Suppressor macrophage (primary cell): ENCODE data around the gene CCL7.
A peak's percentile ranks its signal among the peaks of the same experiment; 100 is the strongest.
"Not testable (repeated sequence)": the region's sequence is repeated elsewhere in the genome, so short reads cannot be mapped to it uniquely, and the experiment has no call there.

Experiments
- DNase-seq, 4 experiments: peaks; one replicate each; pipeline ENCODE4 v3.0.0-alpha.2; 2020 to 2022
- total RNA-seq, 17 experiments: gene quantifications; one replicate each; lab custom pipeline; 2026; ENCODE audit warnings: mixed read lengths in 6 of 17, inconsistent platforms in 3 of 17; lab: John Stamatoyannopoulos, UW

CCL7 gene
- 3.6 to 32.3 (median 9.3) reads per million in 17 experiments for total RNA-seq

GRCh38 chr17:34269969-34270368 is at the start of gene CCL7:
CCL7 (plus strand) TSS chr17:34270221; CDS start chr17:34270291, 70 bp downstream.
- DNase-seq: peak; percentile 56 to 86 (median 66)

- peak; percentile 47 to 82 (median 72) for DNase-seq
Measured at GRCh38 chr17:34220752-34221395, 49.1 kb upstream of the CCL7 start.

- DNase-seq: peak in 1 of 4 experiments; percentile 7
Measured at GRCh38 chr17:34221411-34221810, 48.6 kb upstream of the CCL7 start.

- peak in 3 of 4 experiments; percentile 34 to 88 (median 82) for DNase-seq
Measured at GRCh38 chr17:34222722-34223497, 47.1 kb upstream of the CCL7 start.

GRCh38 chr17:34225046-34225445 is 45.0 kb upstream of the CCL7 start:
- DNase-seq: no peak

GRCh38 chr17:34226011-34226743 is 43.8 kb upstream of the CCL7 start:
- no peak for DNase-seq

GRCh38 chr17:34226744-34227034 is 43.3 kb upstream of the CCL7 start:
- no peak for DNase-seq

- not testable (repeated sequence) for DNase-seq
Measured at GRCh38 chr17:34227293-34227692, 42.7 kb upstream of the CCL7 start.

- peak in 1 of 4 experiments; percentile 2 for DNase-seq
Measured at GRCh38 chr17:34227707-34228106, 42.3 kb upstream of the CCL7 start.

GRCh38 chr17:34228781-34229180 is 41.2 kb upstream of the CCL7 start:
- peak; percentile 68 to 88 (median 78) for DNase-seq

- DNase-seq: no peak
Measured at GRCh38 chr17:34230342-34230741, 39.7 kb upstream of the CCL7 start.

GRCh38 chr17:34234616-34235015 is 35.4 kb upstream of the CCL7 start:
- peak in 1 of 4 experiments; percentile 2 for DNase-seq

- peak in 2 of 4 experiments; percentile 29 to 53 for DNase-seq
Measured at GRCh38 chr17:34235389-34236028, 34.5 kb upstream of the CCL7 start.

GRCh38 chr17:34236281-34236892 is 33.6 kb upstream of the CCL7 start:
- DNase-seq: peak in 3 of 4 experiments; percentile 53 to 57 (median 53)

- no peak for DNase-seq
Measured at GRCh38 chr17:34237458-34237857, 32.6 kb upstream of the CCL7 start.

- peak in 3 of 4 experiments; percentile 56 to 66 (median 65) for DNase-seq
Measured at GRCh38 chr17:34241062-34241461, 29.0 kb upstream of the CCL7 start.

GRCh38 chr17:34242587-34243363 is 27.2 kb upstream of the CCL7 start:
- peak; percentile 72 to 93 (median 83) for DNase-seq

GRCh38 chr17:34243364-34244320 is 26.4 kb upstream of the CCL7 start:
- DNase-seq: peak in 2 of 4 experiments; percentile 51 to 62

GRCh38 chr17:34245351-34245905 is 24.6 kb upstream of the CCL7 start:
- peak in 2 of 4 experiments; percentile 28 to 49 for DNase-seq

GRCh38 chr17:34246446-34246845 is 23.6 kb upstream of the CCL7 start:
- peak; percentile 77 to 94 (median 89) for DNase-seq
